Amygdala (tissue), 56 donors: ENCODE measurements around the gene SLC1A2.
"Not testable (repeated sequence)": the region's sequence is repeated elsewhere in the genome, so short reads cannot be mapped to it uniquely, and the experiment has no call there.

Experiments used
- DNase-seq, 56 donors: peaks; one replicate each; lab custom pipeline; 2025; lab: John Stamatoyannopoulos, UW

SLC1A2 gene

GRCh38 chr11:35235498-35235897 is 183.9 kb downstream of the SLC1A2 start:
- no peak for DNase-seq

GRCh38 chr11:35235157-35235468 is 184.2 kb downstream of the SLC1A2 start:
- no peak for DNase-seq

GRCh38 chr11:35234460-35235156 is 184.8 kb downstream of the SLC1A2 start:
- no peak for DNase-seq

- no peak for DNase-seq
Measured at GRCh38 chr11:35233518-35233917, 185.8 kb downstream of the SLC1A2 start.

GRCh38 chr11:35232891-35233330 is 186.4 kb downstream of the SLC1A2 start:
- DNase-seq: no peak

GRCh38 chr11:35231076-35231860 is 188.1 kb downstream of the SLC1A2 start:
- DNase-seq: no peak

- no peak for DNase-seq
Measured at GRCh38 chr11:35230388-35230787, 189.0 kb downstream of the SLC1A2 start.

- no peak for DNase-seq
Measured at GRCh38 chr11:35228328-35228725, 191.0 kb downstream of the SLC1A2 start.

- no peak for DNase-seq
Measured at GRCh38 chr11:35227576-35228327, 191.6 kb downstream of the SLC1A2 start.

GRCh38 chr11:35226756-35227155 is 192.6 kb downstream of the SLC1A2 start:
- DNase-seq: not testable (repeated sequence)

GRCh38 chr11:35225946-35226520 is 193.3 kb downstream of the SLC1A2 start:
- no peak for DNase-seq

- DNase-seq: no peak
Measured at GRCh38 chr11:35223991-35224390, 195.4 kb downstream of the SLC1A2 start.

GRCh38 chr11:35223371-35223796 is 196.0 kb downstream of the SLC1A2 start:
- peak in 1 of 56 donors; percentile 10 for DNase-seq

- DNase-seq: no peak
Measured at GRCh38 chr11:35218956-35219355, 200.4 kb downstream of the SLC1A2 start.

- no peak for DNase-seq
Measured at GRCh38 chr11:35216962-35217678, 202.2 kb downstream of the SLC1A2 start.

- DNase-seq: no peak
Measured at GRCh38 chr11:35215945-35216344, 203.4 kb downstream of the SLC1A2 start.

GRCh38 chr11:35214792-35215193 is 204.6 kb downstream of the SLC1A2 start:
- no peak for DNase-seq

- DNase-seq: no peak
Measured at GRCh38 chr11:35214226-35214770, 205.1 kb downstream of the SLC1A2 start.

- no peak for DNase-seq
Measured at GRCh38 chr11:35211952-35212351, 207.4 kb downstream of the SLC1A2 start.
